Vagina (tissue), 2 donors: ENCODE results near the gene SPATA33.

Experiments used
- POLR2A ChIP-seq, 2 donors: fragments of 450-650 bp; IDR thresholded peaks; one replicate each; pipeline ENCODE4 v1.6.1; 2017; ENCODE audit warnings: antibody characterized with exemption in 2 of 2, mild to moderate bottlenecking in 2 of 2, moderate library complexity in 2 of 2
- TF ChIP-seq, protein P1 (sequence below), 3 experiments: fragments of 450-650 bp in 2 of 3; fragments of 200-600 bp in 1 of 3; sonication (generic) in 1 of 3; IDR thresholded peaks; one replicate each; pipeline ENCODE4 v1.5.1; 2017 to 2019; ENCODE audit warnings: antibody characterized with exemption in 3 of 3, mild to moderate bottlenecking in 2 of 3, moderate library complexity in 2 of 3

DNA sequence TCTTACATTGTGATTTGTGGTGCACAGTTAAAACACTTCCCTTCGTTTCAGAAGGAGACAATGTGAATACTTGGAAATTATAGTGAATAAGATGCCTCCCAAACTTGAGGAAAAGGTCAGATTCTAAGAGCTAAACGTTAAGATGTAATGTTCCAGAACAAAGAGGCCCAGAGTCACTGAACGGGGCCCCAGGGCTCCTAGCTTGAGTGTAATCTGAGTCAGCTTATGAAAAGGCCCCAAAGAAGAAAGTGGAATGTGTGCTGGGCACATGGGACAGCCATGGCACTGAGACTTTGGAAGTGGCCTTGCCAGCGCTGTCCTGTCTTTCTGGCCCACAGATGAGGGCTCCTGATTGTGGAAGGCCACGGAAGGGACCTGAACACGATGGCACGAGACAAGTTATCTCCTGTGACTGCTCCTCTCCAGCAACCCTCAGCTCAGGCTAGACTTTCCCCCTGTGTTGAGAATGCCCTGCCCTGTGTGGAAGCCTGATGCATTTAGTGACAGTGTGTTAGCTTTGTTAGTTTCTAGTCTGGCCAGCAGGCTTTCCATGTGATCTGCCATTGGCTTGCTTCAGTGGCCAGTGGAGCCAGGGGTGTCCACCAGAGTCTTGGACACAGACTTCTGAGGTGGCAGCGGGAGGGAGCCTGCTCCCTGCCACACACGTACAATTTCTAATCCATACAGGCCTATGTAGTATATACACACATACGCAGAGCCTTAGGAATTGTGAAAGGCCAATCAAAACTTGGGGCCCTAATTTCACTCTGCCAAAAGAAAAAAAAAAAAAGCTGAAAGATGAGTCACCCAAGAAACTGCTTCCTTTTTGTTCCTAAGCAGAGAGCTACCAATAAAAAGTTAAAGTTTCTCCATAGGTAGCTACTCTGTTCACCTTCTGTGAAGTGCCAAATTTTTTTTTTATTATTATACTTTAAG lies 13.1 kb downstream of the SPATA33 start:
- TF ChIP-seq, protein P1, sequence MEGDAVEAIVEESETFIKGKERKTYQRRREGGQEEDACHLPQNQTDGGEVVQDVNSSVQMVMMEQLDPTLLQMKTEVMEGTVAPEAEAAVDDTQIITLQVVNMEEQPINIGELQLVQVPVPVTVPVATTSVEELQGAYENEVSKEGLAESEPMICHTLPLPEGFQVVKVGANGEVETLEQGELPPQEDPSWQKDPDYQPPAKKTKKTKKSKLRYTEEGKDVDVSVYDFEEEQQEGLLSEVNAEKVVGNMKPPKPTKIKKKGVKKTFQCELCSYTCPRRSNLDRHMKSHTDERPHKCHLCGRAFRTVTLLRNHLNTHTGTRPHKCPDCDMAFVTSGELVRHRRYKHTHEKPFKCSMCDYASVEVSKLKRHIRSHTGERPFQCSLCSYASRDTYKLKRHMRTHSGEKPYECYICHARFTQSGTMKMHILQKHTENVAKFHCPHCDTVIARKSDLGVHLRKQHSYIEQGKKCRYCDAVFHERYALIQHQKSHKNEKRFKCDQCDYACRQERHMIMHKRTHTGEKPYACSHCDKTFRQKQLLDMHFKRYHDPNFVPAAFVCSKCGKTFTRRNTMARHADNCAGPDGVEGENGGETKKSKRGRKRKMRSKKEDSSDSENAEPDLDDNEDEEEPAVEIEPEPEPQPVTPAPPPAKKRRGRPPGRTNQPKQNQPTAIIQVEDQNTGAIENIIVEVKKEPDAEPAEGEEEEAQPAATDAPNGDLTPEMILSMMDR (IDR thresholded peaks at IDR 0.05), result no peak
- TF ChIP-seq POLR2A (IDR thresholded peaks at IDR 0.05), result no peak
